GM12891 (cell line): Measurements from ENCODE around the gene KDM4C.

Experiments used
- POLR2AphosphoS5 ChIP-seq: IDR thresholded peaks from 2 replicates; pipeline ENCODE4 v1.6.1; 2011; ENCODE audit warnings: low read depth, low read length, control low read depth
- TAF1 ChIP-seq: IDR thresholded peaks from 2 replicates; pipeline ENCODE4 v1.6.1; 2011; ENCODE audit warnings: low read depth, low read length, control low read depth

GRCh38 chr9:7186175-7186574 is 428.4 kb downstream of the KDM4C start:
- TF ChIP-seq POLR2AphosphoS5 (no peak), TAF1 (no peak)
